K562 (cell line): ENCODE results near the gene DTNBP1. TPM values are rescaled to one million over a fixed set of nuclear protein-coding genes. Genes with fewer than 3 reads are reported as not detected.

Experiments
- ATAC-seq: fragments of 200-7000 bp; cut with Tn5 transposase; 3 replicates; pipeline ENCODE4 v1.9.1; 2020; ENCODE audit warnings: moderate library complexity
- BruUV-seq: library from RNA; stranded (reverse); fragments of 400-500 nt; replicated peaks from 2 replicates; lab custom pipeline; 2021; lab: Mats Ljungman, UMichigan
- CTCF ChIA-PET: fragments of 300-600 bp; formaldehyde crosslinking; extraction: SDS; loops from one replicate; lab custom pipeline; 2021; ENCODE audit warnings: low intra/inter-chr PET ratio; lab: Yijun Ruan, JAX
- POLR2A ChIA-PET: fragments of 300-600, 350-650 bp; sonication (Branson Sonifier 250); formaldehyde crosslinking; extraction: SDS; loops from one replicate; lab custom pipeline; 2021; ENCODE audit warnings: antibody characterized with exemption, inconsistent platforms; lab: Yijun Ruan, JAX
- DNase-seq, 4 experiments: peaks; one replicate each; pipeline versions ENCODE4 v3.0.0 to v3.0.0-alpha.2; 2011 to 2018; ENCODE audit warnings: low spot score in 3 of 4, mixed read lengths in 3 of 4; ENCODE audit errors: extremely low read depth in 1 of 4
- FAIRE-seq: peaks from 2 replicates; lab custom pipeline; 2011; peaks lifted over from hg19 to GRCh38; lab: Jason Lieb, UNC
- H2AFZ ChIP-seq: 2 replicates; pipeline ENCODE4 v1.6.0; 2011; ENCODE audit warnings: low read depth, low read length, control low read depth, inconsistent platforms
- H3K27ac ChIP-seq: fragments of 200-600 bp; 3 replicates; pipeline ENCODE4 v1.8.0; 2011; ENCODE audit warnings: low read depth, mild to moderate bottlenecking, control low read depth, inconsistent platforms, low read length, moderate library complexity, mixed read lengths; ENCODE audit errors: extremely low read depth
- H3K27me3 ChIP-seq, 2 experiments: fragments of 300-600 bp in 1 of 2; 2 replicates in 1 of 2; 3 replicates in 1 of 2; pipeline versions ENCODE4 v1.6.0 to v1.8.0; 2011; ENCODE audit warnings: inconsistent platforms in 2 of 2, low read length in 2 of 2, mild to moderate bottlenecking in 1 of 2, mixed read lengths in 1 of 2, moderate library complexity in 1 of 2; ENCODE audit not compliant: control insufficient read depth in 2 of 2, insufficient read depth in 2 of 2
- H3K36me3 ChIP-seq: fragments of 300-600 bp; 3 replicates; pipeline ENCODE4 v1.8.0; 2011; ENCODE audit warnings: mild to moderate bottlenecking, low read length, inconsistent platforms; ENCODE audit not compliant: control insufficient read depth, insufficient read depth
- H3K4me1 ChIP-seq, 2 experiments: fragments of 200-600 bp in 1 of 2; replicated peaks in 1 of 2; 2 replicates in 1 of 2; 3 replicates in 1 of 2; pipeline versions ENCODE4 v1.5.1 to v1.8.0; 2011; ENCODE audit warnings: inconsistent platforms in 2 of 2, low read length in 2 of 2, mild to moderate bottlenecking in 1 of 2, mixed read lengths in 1 of 2, moderate library complexity in 1 of 2; ENCODE audit not compliant: control insufficient read depth in 2 of 2, insufficient read depth in 2 of 2
- H3K4me2 ChIP-seq: 2 replicates; pipeline ENCODE4 v1.6.1; 2011; ENCODE audit warnings: low read length, control low read depth, inconsistent platforms, mixed read lengths; ENCODE audit not compliant: insufficient read depth
- H3K4me3 ChIP-seq: fragments of 200-600 bp; sonication (generic), shearing (Covaris generic); 2 replicates; pipeline ENCODE4 v1.5.1; 2016; ENCODE audit warnings: control low read depth, inconsistent platforms
- H3K79me2 ChIP-seq: fragments of 200-600 bp; 3 replicates; pipeline ENCODE4 v1.8.0; 2011; ENCODE audit warnings: low read length, inconsistent platforms; ENCODE audit not compliant: control insufficient read depth, insufficient read depth
- H3K9ac ChIP-seq, 2 experiments: 2 replicates each; pipeline versions ENCODE4 v1.6.0 to v1.6.1; 2011; ENCODE audit warnings: low read depth in 2 of 2, low read length in 2 of 2, control low read depth in 1 of 2, inconsistent platforms in 1 of 2, mild to moderate bottlenecking in 1 of 2, mixed read lengths in 1 of 2; ENCODE audit not compliant: insufficient read depth in 1 of 2
- H3K9me1 ChIP-seq: one replicate; pipeline ENCODE4 v1.6.0; 2011; ENCODE audit warnings: inconsistent platforms, mild to moderate bottlenecking, low read length, moderate library complexity; ENCODE audit not compliant: control insufficient read depth, insufficient read depth
- H3K9me3 ChIP-seq: replicated peaks from 2 replicates; pipeline ENCODE4 v1.5.1; 2011; ENCODE audit warnings: low read depth, low read length, inconsistent platforms; ENCODE audit not compliant: control insufficient read depth, insufficient read depth
- H4K20me1 ChIP-seq: replicated peaks from 2 replicates; pipeline ENCODE4 v1.6.1; 2011; ENCODE audit warnings: low read length, inconsistent platforms, mixed read lengths; ENCODE audit not compliant: control insufficient read depth, insufficient read depth
- ARID3A ChIP-seq: IDR thresholded peaks from 2 replicates; pipeline ENCODE4 v1.6.1; 2012; ENCODE audit warnings: low read depth, low read length, improper control_type of control experiment, borderline replicate concordance
- ATF6 ChIP-seq: sonication (generic); formaldehyde crosslinking; IDR thresholded peaks from 2 replicates; pipeline ENCODE4 v1.4.0; 2020; ENCODE audit warnings: mild to moderate bottlenecking, missing genetic modification reagents
- EWSR1 ChIP-seq: fragments of 450-650 bp; IDR thresholded peaks from 2 replicates; pipeline ENCODE4 v1.6.1; 2018; ENCODE audit warnings: borderline replicate concordance, mild to moderate bottlenecking, low read depth, moderate library complexity; ENCODE audit not compliant: partially characterized antibody
- KLF6 ChIP-seq: fragments of 250-450 bp; sonication (Bioruptor Pico); IDR thresholded peaks from 2 replicates; pipeline ENCODE4 v1.4.0; 2020; ENCODE audit warnings: mild to moderate bottlenecking, moderate library complexity, borderline replicate concordance
- MEF2D ChIP-seq: conservative IDR thresholded peaks from 2 replicates; pipeline ENCODE4 v1.6.1; 2016; ENCODE audit warnings: low read depth, missing genetic modification characterization, missing compliant biosample characterization
- SLC30A9 ChIP-seq: fragments of 250-450 bp; sonication (Bioruptor Pico); IDR thresholded peaks from 2 replicates; pipeline ENCODE4 v1.8.0; 2022; ENCODE audit warnings: mild to moderate bottlenecking, moderate library complexity
- TRIM24 ChIP-seq, 2 experiments: fragments of 450-650 bp; IDR thresholded peaks; 2 replicates each; pipeline ENCODE4 v1.6.1; 2016
- TRIM28 ChIP-seq: fragments of 450-650 bp; IDR thresholded peaks from 2 replicates; pipeline ENCODE4 v1.6.1; 2017
- VEZF1 ChIP-seq: fragments of 200-800 bp; sonication (Bioruptor generic); IDR thresholded peaks from 2 replicates; pipeline ENCODE4 v1.6.1; 2017; ENCODE audit warnings: missing genetic modification characterization, missing compliant biosample characterization
- ZNF24 ChIP-seq: fragments of 450-650 bp; IDR thresholded peaks from 2 replicates; pipeline ENCODE4 v1.6.1; 2016
- ZNF408 ChIP-seq: fragments of 250-450 bp; sonication (Bioruptor Pico); IDR thresholded peaks from 2 replicates; pipeline ENCODE4 v1.4.0; 2020; ENCODE audit warnings: low read depth, mild to moderate bottlenecking, moderate library complexity
- ZNF431 ChIP-seq: sonication (generic); formaldehyde crosslinking; IDR thresholded peaks from 2 replicates; pipeline ENCODE4 v1.8.0; 2022; ENCODE audit warnings: mild to moderate bottlenecking, missing genetic modification reagents
- ZNF609 ChIP-seq: sonication (generic); formaldehyde crosslinking; IDR thresholded peaks from 2 replicates; pipeline ENCODE4 v1.8.1; 2023; ENCODE audit warnings: missing genetic modification reagents, mild to moderate bottlenecking, borderline replicate concordance
- WGBS: fragments of 100-300 bp; shearing (Covaris generic); methylation state at CpG from one replicate; pipeline ENCODE4 v1.1.6; 2016; ENCODE audit warnings: low coverage, mixed read lengths; ENCODE audit not compliant: insufficient coverage; ENCODE audit errors: missing lambda C conversion rate; 5-methylcytosine and 5-hydroxymethylcytosine counted together
- in situ Hi-C: fragments of 300-500 bp; cut with MboI; formaldehyde crosslinking; loops from 4 replicates; pipeline ENCODE4 v1.15.0; 2018; ENCODE audit warnings: inconsistent platforms, mixed read lengths
- intact Hi-C: fragments of 100-400 bp; cut with micrococcal nuclease; formaldehyde crosslinking; loops from 2 replicates; pipeline ENCODE4 v1.14.2; 2022
- polyA plus RNA-seq, 8 experiments: library from polyadenylated mRNA; depleted of rRNA in 4 of 8; stranded (reverse) in 5 of 8; unstranded in 3 of 8; fragments of >200 nt; fragmentation: Nextera tagmentation in 2 of 8; fragmentation: Illumina TruSeq in 1 of 8; extraction: Ambion mirVana in 2 of 8; extraction: Trizol in 1 of 8; gene quantifications; 2 replicates each; pipeline versions ENCODE4 v1.2.1 to v1.2.3, GENCODE V29; 2011 to 2014; ENCODE audit warnings: inconsistent platforms in 1 of 8, missing spikeins in 1 of 8
- total RNA-seq, 7 experiments: library from RNA; depleted of rRNA in 6 of 7; stranded (reverse); fragments of >200 nt in 6 of 7; fragmentation: Illumina TruSeq in 2 of 7; extraction: Trizol in 2 of 7; gene quantifications; 2 replicates each; pipeline versions ENCODE4 v1.2.1 to v1.2.3, GENCODE V29; 2011 to 2021; ENCODE audit warnings: low replicate concordance in 1 of 7

DTNBP1 gene
- total and polyA plus RNA-seq, 9 of the 15 experiments (the other 6 are each of a cell fraction or from before 2014, with no cell fraction given): 16.7 to 54.5 (median 21.4) TPM

DNA sequence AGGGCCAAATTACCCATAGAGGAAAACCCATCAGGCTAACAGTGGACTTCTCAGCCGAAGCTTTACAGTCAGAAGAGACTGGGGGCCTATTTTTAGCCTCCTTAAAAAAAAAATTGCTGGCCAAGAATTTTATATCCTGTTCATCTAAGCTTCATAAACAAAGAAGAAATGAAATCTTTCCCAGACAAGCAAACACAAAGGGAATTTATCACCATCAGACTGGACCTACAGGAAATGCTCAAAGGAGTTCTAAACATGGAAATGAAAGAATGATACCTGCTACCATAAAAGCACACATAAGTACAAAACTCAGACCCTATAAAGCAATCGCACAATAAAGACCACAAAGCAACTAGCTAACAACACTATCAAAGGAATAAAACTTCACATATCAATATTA, 19.3 kb downstream of the DTNBP1 start:
- H3K4me1 ChIP-seq: no peaks in the 10 kb centered on the region
- intact Hi-C loops (no loop called here), in situ Hi-C loops (no loop called here)
- H3K27ac ChIP-seq: no peak overlapping the region
- no TSS peak for BruUV-seq
- H3K79me2 ChIP-seq: peaks cover 19% of the 10 kb centered on the region; the same call in 2 of the 3 replicates
- H3K4me2 ChIP-seq: no peak overlapping the region
- ChIA-PET CTCF (no interaction called here), POLR2A (interaction anchor here (0.7 to 1.5 kb wide), 5 partner anchors 9 to 775 kb away, joined by 3 to 5 read pairs (median 3); no protein-coding TSS in a partner anchor)
- no peak overlapping the region for H3K9ac ChIP-seq
- ATAC-seq: no peak
- H3K9me1 ChIP-seq: no peaks in the 10 kb centered on the region
- 0 out of 2 replicates have a peak, but pooled peaks cover 3% of the 10 kb centered on the region for H3K9me3 ChIP-seq
- 92% methylated on average over 2 of the region's 2 CpGs for WGBS
- no peak overlapping the region for H3K4me3 ChIP-seq
- peaks cover 5% of the 10 kb centered on the region; the same call in 2 of the 3 replicates for H3K36me3 ChIP-seq
- H3K27me3 ChIP-seq: no peaks in the 10 kb centered on the region
- no peak for FAIRE-seq
- no peak for DNase-seq
- H4K20me1 ChIP-seq: no peaks in the 10 kb centered on the region
- H2AFZ ChIP-seq: no peak overlapping the region
- TF ChIP-seq ARID3A: no peak
- TF ChIP-seq TRIM24 (IDR thresholded peaks at IDR 0.05): peak in 1 of 2 experiments; percentile 34; a peak in 2 of 4 replicates
- TF ChIP-seq ZNF609 (CRISPR knock-in tag): no peak
- no peak for TF ChIP-seq ZNF408 (CRISPR knock-in tag)
- TF ChIP-seq ZNF24: peak; percentile 91
- no peak for TF ChIP-seq ZNF431 (CRISPR knock-in tag)
- TF ChIP-seq TRIM28: peak; percentile 58; the same call in 1 of the 2 replicates
- no peak for TF ChIP-seq KLF6 (CRISPR knock-in tag)
- TF ChIP-seq MEF2D: 0 out of 2 replicates have a peak, but pooled peaks have one; percentile 49
- TF ChIP-seq SLC30A9 (CRISPR knock-in tag): no peak
- no peak for TF ChIP-seq VEZF1 (CRISPR knock-in tag)
- no peak for TF ChIP-seq ATF6 (CRISPR knock-in tag)
- TF ChIP-seq EWSR1: no peak
